A549 (cell line): ENCODE data around the gene PTPRD. TPM values are rescaled to one million over a fixed set of nuclear protein-coding genes. Genes with fewer than 3 reads are reported as not detected.

ENCODE experiments used
- ATAC-seq, 2 experiments: fragments of 200-7000 bp in 1 of 2; fragments of >200 bp in 1 of 2; cut with Nextera tagmentation in 1 of 2; cut with Tn5 transposase in 1 of 2; 3 replicates each; pipeline versions ENCODE4 v1.8.0 to v1.9.1; 2018 to 2020; ENCODE audit warnings: mild to moderate bottlenecking in 1 of 2, moderate library complexity in 1 of 2
- CTCF ChIA-PET: fragments of 300-600 bp; sonication (Branson Sonifier 250); formaldehyde crosslinking; extraction: SDS; loops from one replicate; lab custom pipeline; 2021; ENCODE audit warnings: antibody characterized with exemption, inconsistent platforms; lab: Yijun Ruan, JAX
- POLR2A ChIA-PET: fragments of 350-600 bp; formaldehyde crosslinking; extraction: SDS; loops from one replicate; lab custom pipeline; 2021; ENCODE audit warnings: antibody characterized with exemption, inconsistent platforms; lab: Yijun Ruan, JAX
- DNase-seq, 2 experiments: peaks; one replicate each; pipeline versions ENCODE4 v3.0.0 to v3.0.0-alpha.2; 2011 to 2016; ENCODE audit warnings: low read depth in 1 of 2, low spot score in 1 of 2
- FAIRE-seq: peaks from 2 replicates; lab custom pipeline; 2011; peaks lifted over from hg19 to GRCh38; lab: Jason Lieb, UNC
- H3K27ac ChIP-seq, 2 experiments: fragments of >200 bp; sonication (Bioruptor Twin); formaldehyde crosslinking; 3 replicates each; pipeline ENCODE4 v1.5.1; 2016 to 2017
- H3K4me1 ChIP-seq: fragments of >200 bp; sonication (Bioruptor Twin); formaldehyde crosslinking; 3 replicates; pipeline ENCODE4 v1.6.1; 2016
- H3K4me2 ChIP-seq: fragments of >200 bp; sonication (Bioruptor Twin); formaldehyde crosslinking; 3 replicates; pipeline ENCODE4 v1.6.1; 2016
- H3K4me3 ChIP-seq: fragments of >200 bp; sonication (Bioruptor Twin); formaldehyde crosslinking; 3 replicates; pipeline ENCODE4 v1.5.1; 2016
- H3K9me3 ChIP-seq: fragments of >200 bp; sonication (Bioruptor Twin); formaldehyde crosslinking; 3 replicates; pipeline ENCODE4 v1.6.1; 2016
- CBX2 ChIP-seq: fragments of 200-600 bp; sonication (generic); IDR thresholded peaks from 2 replicates; pipeline ENCODE4 v1.6.1; 2016; ENCODE audit warnings: low read depth, mild to moderate bottlenecking, borderline replicate concordance
- CEBPB ChIP-seq, 2 experiments: fragments of >200 bp in 1 of 2; sonication (Bioruptor Twin) in 1 of 2; formaldehyde crosslinking in 1 of 2; IDR thresholded peaks; 2 replicates each; pipeline ENCODE4 v1.6.1; 2012 to 2016
- CTCF ChIP-seq: fragments of >200 bp; sonication (Bioruptor Twin); formaldehyde crosslinking; IDR thresholded peaks from 3 replicates; pipeline ENCODE4 v1.5.1; 2016
- EHF ChIP-seq: fragments of 250-450 bp; sonication (Bioruptor Pico); IDR thresholded peaks from 2 replicates; pipeline ENCODE4 v1.5.0; 2020; ENCODE audit warnings: mild to moderate bottlenecking
- HES2 ChIP-seq: fragments of >200 bp; sonication (Bioruptor Twin); formaldehyde crosslinking; IDR thresholded peaks from 2 replicates; pipeline ENCODE4 v1.6.1; 2016
- JUNB ChIP-seq: fragments of >200 bp; sonication (Bioruptor Twin); formaldehyde crosslinking; IDR thresholded peaks from 2 replicates; pipeline ENCODE4 v1.6.1; 2016
- KDM5A ChIP-seq: fragments of 200-600 bp; sonication (generic); IDR thresholded peaks from 2 replicates; pipeline ENCODE4 v1.6.1; 2016; ENCODE audit warnings: antibody characterized with exemption, mild to moderate bottlenecking
- MAX ChIP-seq: IDR thresholded peaks from 2 replicates; pipeline ENCODE4 v1.6.1; 2012
- POLR2AphosphoS2 ChIP-seq: conservative IDR thresholded peaks from 2 replicates; pipeline ENCODE4 v1.6.1; 2012; ENCODE audit warnings: low read length, improper control_type of control experiment, inconsistent platforms
- RAD21 ChIP-seq, 2 experiments: fragments of >200 bp in 1 of 2; sonication (Bioruptor Twin) in 1 of 2; formaldehyde crosslinking in 1 of 2; IDR thresholded peaks in 1 of 2; conservative IDR thresholded peaks in 1 of 2; 2 replicates in 1 of 2; 3 replicates in 1 of 2; pipeline ENCODE4 v1.6.1; 2012 to 2018; ENCODE audit warnings: inconsistent platforms in 1 of 2
- REST ChIP-seq: fragments of 200-600 bp; sonication (generic); IDR thresholded peaks from 2 replicates; pipeline ENCODE4 v1.6.1; 2016; ENCODE audit warnings: antibody characterized with exemption, mild to moderate bottlenecking, moderate library complexity
- SMC3 ChIP-seq: fragments of >200 bp; sonication (Bioruptor Twin); formaldehyde crosslinking; IDR thresholded peaks from 3 replicates; pipeline ENCODE4 v1.6.1; 2018; ENCODE audit warnings: inconsistent platforms
- ZC3H11A ChIP-seq: fragments of 450-650 bp; IDR thresholded peaks from 2 replicates; pipeline ENCODE4 v1.6.1; 2014; ENCODE audit warnings: antibody characterized with exemption, mild to moderate bottlenecking
- WGBS: methylation state at CpG from one replicate; pipeline ENCODE4 v1.1.6; 2017; ENCODE audit errors: missing lambda C conversion rate; 5-methylcytosine and 5-hydroxymethylcytosine counted together
- polyA minus RNA-seq: library from RNA; depleted of rRNA, polyadenylated mRNA; stranded (reverse); fragments of >200 nt; gene quantifications from 2 replicates; pipeline ENCODE4 v1.2.3, GENCODE V29; 2011; rRNA and poly(A)+ RNA removed
- polyA plus RNA-seq, 4 experiments: library from polyadenylated mRNA; depleted of rRNA in 3 of 4; stranded (reverse); fragments of >200 nt; fragmentation: RNase III in 1 of 4; extraction: RNeasy Plus Mini Kit Qiagen cat#74134 plus additional on column Dnase treatment in 1 of 4; gene quantifications; 2 replicates in 3 of 4; 3 replicates in 1 of 4; pipeline ENCODE4 v1.2.3, GENCODE V29; 2011 to 2017

PTPRD gene
- 1.0 and 1.3 TPM in 2 replicates for polyA plus RNA-seq (2011; rRNA removed)
- 0.20 and 0.22 TPM in 2 replicates for polyA plus RNA-seq (2012; cell fraction: cytosol; rRNA removed)
- polyA plus RNA-seq (2012; cell fraction: nucleus; rRNA removed) = 0.24 and 0.34 TPM in 2 replicates
- polyA plus RNA-seq (2017; fragmentation: RNase III; extraction: RNeasy Plus Mini Kit Qiagen cat#74134 plus additional on column Dnase treatment) = 0.29 to 0.39 TPM (median 0.36 TPM) in 3 replicates
- 1.7 and 3.7 TPM in 2 replicates for polyA minus RNA-seq

GRCh38 chr9:10612641-10613398 is at the start of gene PTPRD:
PTPRD (minus strand) TSS chr9:10613002.
- ATAC-seq (peak; percentile 99), FAIRE-seq (no peak), DNase-seq (peak; percentile 40 to 64)
- no peaks in the 10 kb centered on the region for H3K9me3 ChIP-seq
- H3K27ac ChIP-seq = peak within 1 kb of the TSS in 1 of 2 experiments; percentile 72; a peak in 3 of 6 replicates
- H3K4me3 ChIP-seq = peak within 1 kb of the TSS; percentile 43
- ChIA-PET CTCF (interaction anchor here (0.8 to 1.8 kb wide), 4 partner anchors 12 to 28 kb away, joined by 3 to 5 read pairs (median 4); no protein-coding TSS in a partner anchor), POLR2A (no interaction called here)
- TF ChIP-seq RAD21 (conservative IDR thresholded peaks at IDR 0.05 in 1 of 2, IDR thresholded peaks at IDR 0.05 in 1 of 2) = 0 out of 5 replicates have a peak, but pooled peaks of 1 of the 2 experiments have one; percentile 10
- no peak for TF ChIP-seq JUNB
- TF ChIP-seq CTCF = peak; percentile 19; the same call in 1 of the 3 replicates
- TF ChIP-seq CEBPB (IDR thresholded peaks at IDR 0.05) = no peak
- TF ChIP-seq MAX = 0 out of 2 replicates have a peak, but pooled peaks have one; percentile 26
- no peak for TF ChIP-seq CBX2
- 0 out of 3 replicates have a peak, but pooled peaks have one; percentile 25 for TF ChIP-seq SMC3
- WGBS = under 1% methylated on average over 13 of the region's 87 CpGs
- H3K4me2 ChIP-seq = peak within 1 kb of the TSS; percentile 76
- peaks cover 3% of the 10 kb centered on the region; the same call in 1 of the 3 replicates for H3K4me1 ChIP-seq

GRCh38 chr9:10661994-10662393 is 49.2 kb upstream of the PTPRD start:
- ATAC-seq (no peak), DNase-seq (no peak), FAIRE-seq (no peak)
- H3K27ac ChIP-seq = no peak overlapping the region
- no peak overlapping the region for H3K4me2 ChIP-seq
- 10% methylated on average over 2 of the region's 2 CpGs for WGBS
- TF ChIP-seq EHF (CRISPR knock-in tag) (no peak), HES2 (no peak), POLR2AphosphoS2 (no peak), KDM5A (no peak), MAX (no peak), ZC3H11A (no peak)
- H3K9me3 ChIP-seq = no peaks in the 10 kb centered on the region
- ChIA-PET POLR2A (no interaction called here), CTCF (no interaction called here)
- H3K4me1 ChIP-seq = no peaks in the 10 kb centered on the region
- no peak overlapping the region for H3K4me3 ChIP-seq

GRCh38 chr9:10661376-10661775 is 48.6 kb upstream of the PTPRD start:
- ATAC-seq (no peak), FAIRE-seq (no peak), DNase-seq (no peak)
- H3K4me3 ChIP-seq = no peak overlapping the region
- CTCF ChIA-PET = no interaction called here
- no peak overlapping the region for H3K4me2 ChIP-seq
- no peaks in the 10 kb centered on the region for H3K9me3 ChIP-seq
- H3K4me1 ChIP-seq = no peaks in the 10 kb centered on the region
- WGBS = 7% methylated on average over 1 of the region's 1 CpG
- POLR2A ChIA-PET = no interaction called here
- H3K27ac ChIP-seq = no peak overlapping the region
- TF ChIP-seq REST = no peak
